Measurements from ENCODE around the gene GRK5. TPM values are rescaled to one million over a fixed set of nuclear protein-coding genes. Genes with fewer than 3 reads are reported as not detected.

GRK5 gene
- total RNA-seq, 2 donors from 2014 or later: 3.4 to 4.9 TPM

GRCh38 chr10:119165171-119166117 is 41.9 kb upstream of the GRK5 start, which contains the start of gene SFXN4:
Gene SFXN4, minus strand, starts transcription at chr10:119165714. Its CDS starts 67 bp downstream, at chr10:119165647.
- intact Hi-C loops (cut with DNase I): no loop called here
- 0% methylated on average over 11 to 70 of the region's 90 CpGs for WGBS, 2 donors
- peak; percentile 64 to 74 (median 71) for TF ChIP-seq POLR2A (IDR thresholded peaks at IDR 0.05)
- peak in 3 of 7 experiments; percentile 8 to 17 (median 8) for TF ChIP-seq CTCF (IDR thresholded peaks at IDR 0.05)

GRCh38 chr10:119166118-119166500 is 41.3 kb upstream of the GRK5 start:
- TF ChIP-seq POLR2A (IDR thresholded peaks at IDR 0.05) (no peak), CTCF (IDR thresholded peaks at IDR 0.05) (no peak)
- WGBS, 2 donors: 66% methylated on average over 7 of the region's 7 CpGs
- Histone ChIP-seq H3K27ac (peak overlapping the region; percentile 66 to 88 (median 85)), H3K4me3 (peak overlapping the region in 1 of 2 donors; percentile 80), H3K36me3 (replicated peaks in 1 of 2; ENCODE audit: insufficient read depth in 1 of 2, low read depth in 2 of 2) (peaks cover 10 to 11% of the 10 kb centered on the region in 2 donors), H3K9me3 (no peaks in the 10 kb centered on the region), H3K27me3 (no peaks in the 10 kb centered on the region), H3K4me1 (peaks cover 27% of the 10 kb centered on the region)
- ATAC-seq (no peak), DNase-seq (no peak)
- intact Hi-C loops (cut with DNase I): no loop called here

More at GRCh38 chr10:119165171-119166117, 41.9 kb upstream of the GRK5 start, which contains the start of gene SFXN4:
- Histone ChIP-seq H3K27ac (peak within 1 kb of the TSS; percentile 66 to 88 (median 85)), H3K36me3 (replicated peaks in 1 of 2; ENCODE audit: insufficient read depth in 1 of 2, low read depth in 2 of 2) (peaks cover 10 to 11% of the 10 kb centered on the region in 2 donors), H3K9me3 (no peaks in the 10 kb centered on the region), H3K4me3 (peak within 1 kb of the TSS; percentile 48 to 80), H3K27me3 (no peaks in the 10 kb centered on the region), H3K4me1 (peaks cover 27% of the 10 kb centered on the region)
- ATAC-seq (peak; percentile 96), DNase-seq (peak; percentile 77 to 82 (median 79))

GRCh38 chr10:119166564-119166963 is 40.8 kb upstream of the GRK5 start:
- Histone ChIP-seq H3K9me3 (no peaks in the 10 kb centered on the region), H3K36me3 (replicated peaks in 1 of 2; ENCODE audit: insufficient read depth in 1 of 2, low read depth in 2 of 2) (peaks cover 10 to 15% of the 10 kb centered on the region in 2 donors), H3K27ac (peak overlapping the region in 2 of 4 donors; percentile 86 to 88), H3K27me3 (no peaks in the 10 kb centered on the region), H3K4me1 (peaks cover 27% of the 10 kb centered on the region), H3K4me3 (no peak overlapping the region)
- ATAC-seq: no peak
- TF ChIP-seq CTCF (IDR thresholded peaks at IDR 0.05) (no peak), POLR2A (IDR thresholded peaks at IDR 0.05) (no peak)
- intact Hi-C loops (cut with DNase I): no loop called here
- no peak for DNase-seq
- WGBS, 2 donors: 73 to 80% methylated on average over 8 of the region's 8 CpGs

GRCh38 chr10:119167041-119167440 is 40.3 kb upstream of the GRK5 start:
- Histone ChIP-seq H3K9me3 (no peaks in the 10 kb centered on the region), H3K27ac (no peak overlapping the region), H3K4me3 (no peak overlapping the region), H3K27me3 (no peaks in the 10 kb centered on the region), H3K36me3 (replicated peaks in 1 of 2; ENCODE audit: insufficient read depth in 1 of 2, low read depth in 2 of 2) (peaks cover 10 to 17% of the 10 kb centered on the region in 2 donors), H3K4me1 (peaks cover 26% of the 10 kb centered on the region)
- DNase-seq: no peak
- TF ChIP-seq POLR2A (IDR thresholded peaks at IDR 0.05) (no peak), CTCF (IDR thresholded peaks at IDR 0.05) (no peak)
- WGBS, 2 donors: 77 to 80% methylated on average over 8 of the region's 8 CpGs
- intact Hi-C loops (cut with DNase I): no loop called here
- ATAC-seq: no peak
